H54 (cell line): ENCODE data around the gene C6orf47.

ENCODE experiments used
- DNase-seq: peaks from one replicate; pipeline ENCODE4 v3.0.0; 2011; ENCODE audit warnings: low spot score, mixed read lengths; ENCODE audit not compliant: insufficient read length
- FAIRE-seq: peaks from 3 replicates; lab custom pipeline; 2011; peaks lifted over from hg19 to GRCh38; lab: Jason Lieb, UNC
- POLR2A ChIP-seq: IDR thresholded peaks from 2 replicates; pipeline ENCODE4 v1.6.1; 2011; ENCODE audit warnings: low read depth, mild to moderate bottlenecking, low read length

Gene C6orf47

GRCh38 chr6:31630177-31630934 lies 30.2 kb downstream of the C6orf47 start:
- no peak for FAIRE-seq
- no peak for TF ChIP-seq POLR2A

GRCh38 chr6:31629014-31629413 lies 31.6 kb downstream of the C6orf47 start:
- DNase-seq (no peak), FAIRE-seq (no peak)
- no peak for TF ChIP-seq POLR2A

More at GRCh38 chr6:31630177-31630934, 30.2 kb downstream of the C6orf47 start:
- no peak for DNase-seq

- DNase-seq (no peak), FAIRE-seq (no peak)
- no peak for TF ChIP-seq POLR2A
Measured at GRCh38 chr6:31627690-31628287, 32.8 kb downstream of the C6orf47 start.

- DNase-seq: no peak
- no peak for TF ChIP-seq POLR2A
- no peak for FAIRE-seq
Measured at GRCh38 chr6:31626952-31627351, 33.6 kb downstream of the C6orf47 start.

- TF ChIP-seq POLR2A: no peak
- FAIRE-seq: no peak
- DNase-seq: no peak
Measured at GRCh38 chr6:31624070-31624469, 36.5 kb downstream of the C6orf47 start.

- FAIRE-seq (no peak), DNase-seq (no peak)
- no peak for TF ChIP-seq POLR2A
Measured at GRCh38 chr6:31622684-31623091, 37.9 kb downstream of the C6orf47 start.

- TF ChIP-seq POLR2A: no peak
- no peak for DNase-seq
- FAIRE-seq: no peak
Measured at GRCh38 chr6:31621991-31622390, 38.6 kb downstream of the C6orf47 start.

GRCh38 chr6:31621320-31621939 lies 39.1 kb downstream of the C6orf47 start:
- no peak for TF ChIP-seq POLR2A
- DNase-seq (no peak), FAIRE-seq (no peak)

- DNase-seq: peak; percentile 81
Measured at GRCh38 chr6:31620586-31621319, 39.8 kb downstream of the C6orf47 start, which contains the start of gene PRRC2A. PRRC2A (plus strand) TSS chr6:31620715; CDS start chr6:31622790, 2,075 bp downstream.

GRCh38 chr6:31619805-31620585 lies 40.6 kb downstream of the C6orf47 start:
- peak; percentile 62 for FAIRE-seq
- peak; percentile 84 for TF ChIP-seq POLR2A

More at GRCh38 chr6:31620586-31621319, 39.8 kb downstream of the C6orf47 start, which contains the start of gene PRRC2A:
- FAIRE-seq: no peak
- peak; percentile 70 for TF ChIP-seq POLR2A

GRCh38 chr6:31617010-31617409 lies 43.6 kb downstream of the C6orf47 start:
- FAIRE-seq: no peak
- DNase-seq: no peak
- no peak for TF ChIP-seq POLR2A

More at GRCh38 chr6:31619805-31620585, 40.6 kb downstream of the C6orf47 start:
- peak; percentile 93 for DNase-seq

GRCh38 chr6:31615748-31616147 lies 44.8 kb downstream of the C6orf47 start:
- FAIRE-seq (no peak), DNase-seq (no peak)
- TF ChIP-seq POLR2A: no peak
